HepG2 (cell line): ENCODE measurements around the gene DUS2. TPM values are rescaled to one million over a fixed set of nuclear protein-coding genes. Genes with fewer than 3 reads are reported as not detected.

ENCODE experiments used
- ARID4A ChIP-seq: sonication (generic); formaldehyde crosslinking; IDR thresholded peaks from 2 replicates; pipeline ENCODE4 v1.5.0; 2020; ENCODE audit warnings: mild to moderate bottlenecking, missing genetic modification reagents, borderline replicate concordance
- CHCHD3 ChIP-seq: sonication (generic); formaldehyde crosslinking; IDR thresholded peaks from 2 replicates; pipeline ENCODE4 v1.8.0; 2022; ENCODE audit warnings: mild to moderate bottlenecking, missing genetic modification reagents, moderate library complexity
- CHD2 ChIP-seq: IDR thresholded peaks from 2 replicates; pipeline ENCODE4 v1.6.1; 2011; ENCODE audit warnings: low read depth, low read length, improper control_type of control experiment
- EHMT2 ChIP-seq: fragments of 200-600 bp; sonication (generic); IDR thresholded peaks from 2 replicates; pipeline ENCODE4 v1.7.0; 2017; ENCODE audit warnings: antibody characterized with exemption, low read depth, low read length, borderline replicate concordance
- GFI1 ChIP-seq: sonication (generic); formaldehyde crosslinking; IDR thresholded peaks from 2 replicates; pipeline ENCODE4 v1.5.0; 2020; ENCODE audit warnings: missing genetic modification reagents, mild to moderate bottlenecking, borderline replicate concordance
- HCFC1 ChIP-seq: fragments of 150-350 bp; IDR thresholded peaks from 2 replicates; pipeline ENCODE4 v1.6.1; 2014; ENCODE audit warnings: low read depth, low read length
- HMG20B ChIP-seq: conservative IDR thresholded peaks from 2 replicates; pipeline ENCODE4 v1.6.1; 2016; ENCODE audit warnings: missing genetic modification reagents, missing compliant biosample characterization
- MXI1 ChIP-seq: IDR thresholded peaks from 3 replicates; pipeline ENCODE4 v1.6.1; 2012; ENCODE audit warnings: low read depth, low read length, inconsistent platforms, borderline replicate concordance
- NCOR1 ChIP-seq: fragments of 200-600 bp; sonication (generic); IDR thresholded peaks from 2 replicates; pipeline ENCODE4 v1.7.0; 2017; ENCODE audit warnings: antibody characterized with exemption, low read length, borderline replicate concordance
- NFIB ChIP-seq: sonication (generic); formaldehyde crosslinking; IDR thresholded peaks from 2 replicates; pipeline ENCODE4 v1.9.0; 2021; ENCODE audit warnings: missing genetic modification reagents, mild to moderate bottlenecking, borderline replicate concordance
- NR2F6 ChIP-seq, 2 experiments: IDR thresholded peaks; 2 replicates each; pipeline ENCODE4 v1.6.1; 2016; ENCODE audit warnings: antibody characterized with exemption in 1 of 2, mild to moderate bottlenecking in 1 of 2
- ONECUT2 ChIP-seq: sonication (generic); formaldehyde crosslinking; IDR thresholded peaks from 2 replicates; pipeline ENCODE4 v1.4.0; 2020; ENCODE audit warnings: missing genetic modification reagents
- TEAD3 ChIP-seq: optimal IDR thresholded peaks from 2 replicates; pipeline ENCODE3; 2016; ENCODE audit warnings: borderline replicate concordance
- TRAFD1 ChIP-seq: sonication (generic); formaldehyde crosslinking; IDR thresholded peaks from 2 replicates; pipeline ENCODE4 v1.5.1; 2020; ENCODE audit warnings: missing genetic modification reagents, mild to moderate bottlenecking, borderline replicate concordance
- ZBTB44 ChIP-seq: sonication (generic); formaldehyde crosslinking; IDR thresholded peaks from 2 replicates; pipeline ENCODE4 v1.4.0; 2020; ENCODE audit warnings: missing genetic modification reagents
- ZFP62 ChIP-seq: sonication (generic); formaldehyde crosslinking; IDR thresholded peaks from 2 replicates; pipeline ENCODE4 v1.4.0; 2020; ENCODE audit warnings: missing genetic modification reagents
- ZNF124 ChIP-seq: sonication (generic); formaldehyde crosslinking; IDR thresholded peaks from 2 replicates; pipeline ENCODE4 v1.4.0; 2020; ENCODE audit warnings: missing genetic modification reagents
- ZNF232 ChIP-seq: sonication (generic); formaldehyde crosslinking; IDR thresholded peaks from 2 replicates; pipeline ENCODE4 v1.4.0; 2020; ENCODE audit warnings: missing genetic modification reagents, borderline replicate concordance
- ZNF441 ChIP-seq: sonication (generic); formaldehyde crosslinking; IDR thresholded peaks from 2 replicates; pipeline ENCODE4 v1.7.0; 2021; ENCODE audit warnings: missing genetic modification reagents, borderline replicate concordance
- ZNF547 ChIP-seq: sonication (generic); formaldehyde crosslinking; IDR thresholded peaks from 2 replicates; pipeline ENCODE4 v1.5.1; 2020; ENCODE audit warnings: mild to moderate bottlenecking, missing genetic modification reagents
- ZNF629 ChIP-seq: sonication (generic); formaldehyde crosslinking; conservative IDR thresholded peaks from 2 replicates; pipeline ENCODE4 v1.5.0; 2020; ENCODE audit warnings: missing genetic modification reagents
- ZSCAN9 ChIP-seq: IDR thresholded peaks from 2 replicates; pipeline ENCODE4 v1.6.1; 2016; ENCODE audit warnings: borderline replicate concordance
- ZZZ3 ChIP-seq: sonication (generic); formaldehyde crosslinking; IDR thresholded peaks from 2 replicates; pipeline ENCODE4 v1.4.0; 2020; ENCODE audit warnings: missing genetic modification reagents, mild to moderate bottlenecking, borderline replicate concordance
- polyA plus RNA-seq, 8 experiments: library from polyadenylated mRNA; depleted of rRNA in 3 of 8; stranded (reverse) in 7 of 8; unstranded in 1 of 8; fragments of >200 nt; fragmentation: Illumina TruSeq in 4 of 8; extraction: Trizol in 4 of 8; gene quantifications; 2 replicates each; pipeline versions ENCODE4 v1.2.1 to v1.2.3, GENCODE V29; 2011 to 2016; ENCODE audit warnings: low read depth in 4 of 8, missing spikeins in 1 of 8, mixed read lengths in 1 of 8; ENCODE audit not compliant: insufficient read depth in 1 of 8
- total RNA-seq, 5 experiments: library from RNA; depleted of rRNA; stranded (reverse); fragments of >200 nt; fragmentation: Illumina TruSeq; extraction: Trizol; gene quantifications; 2 replicates each; pipeline ENCODE4 v1.2.3, GENCODE V29; 2016; ENCODE audit warnings: low read depth in 1 of 5

Gene DUS2
- total and polyA plus RNA-seq, 2 of the 13 experiments (the other 11 are each of a cell fraction or from before 2014, with no cell fraction given), result 17.8 to 25.1 TPM

- TF ChIP-seq ZSCAN9 (CRISPR knock-in tag) (peak; percentile 96; the same call in 1 of the 2 replicates), ZBTB44 (peak; percentile 24; the same call in 1 of the 2 replicates), NR2F6 (IDR thresholded peaks at IDR 0.05) (peak; percentile 92), NR2F6 (CRISPR knock-in tag; IDR thresholded peaks at IDR 0.05) (peak; percentile 97), EHMT2 (no peak), ZNF547 (CRISPR knock-in tag) (peak; percentile 40; the same call in 1 of the 2 replicates), ZNF232 (CRISPR knock-in tag) (peak; percentile 94; the same call in 1 of the 2 replicates), HMG20B (peak; percentile 86; the same call in 1 of the 2 replicates), ZNF441 (0 out of 2 replicates have a peak, but pooled peaks have one; percentile 50), NFIB (CRISPR knock-in tag) (no peak), CHCHD3 (no peak), ZFP62 (CRISPR knock-in tag) (no peak), TEAD3 (CRISPR knock-in tag) (peak; percentile 80), CHD2 (peak; percentile 20; the same call in 1 of the 2 replicates), MXI1 (peak; percentile 84; the same call in 1 of the 3 replicates), ZZZ3 (CRISPR knock-in tag) (no peak), ZNF629 (peak; percentile 38), ARID4A (CRISPR knock-in tag) (peak; percentile 89), HCFC1 (0 out of 2 replicates have a peak, but pooled peaks have one; percentile 15), NCOR1 (peak; percentile 97), ZNF124 (peak; percentile 70), ONECUT2 (peak; percentile 72; the same call in 1 of the 2 replicates), TRAFD1 (CRISPR knock-in tag) (0 out of 2 replicates have a peak, but pooled peaks have one; percentile 30), GFI1 (CRISPR knock-in tag) (peak; percentile 93)
Observed at GRCh38 chr16:68079626-68080344, 56.7 kb downstream of the DUS2 start (continued).
